GM12878 (cell line): Measurements from ENCODE around the gene ZFPM1. TPM values are rescaled to one million over a fixed set of nuclear protein-coding genes. Genes with fewer than 3 reads are reported as not detected.

Experiments
- ATAC-seq: fragments of 200-7000 bp; cut with Tn5 transposase; 3 replicates; pipeline ENCODE4 v1.9.1; 2020; ENCODE audit warnings: mild to moderate bottlenecking, moderate library complexity
- BruUV-seq: library from RNA; stranded (reverse); fragments of 400-500 nt; replicated peaks from 2 replicates; lab custom pipeline; 2021; lab: Mats Ljungman, UMichigan
- CTCF ChIA-PET: fragments of 300-600 bp; sonication (Branson Sonifier 250); formaldehyde crosslinking; extraction: SDS; loops from one replicate; lab custom pipeline; 2021; ENCODE audit warnings: inconsistent platforms; lab: Yijun Ruan, JAX
- POLR2A ChIA-PET: fragments of 350-600 bp; formaldehyde crosslinking; extraction: SDS; loops from one replicate; lab custom pipeline; 2021; ENCODE audit warnings: inconsistent platforms; lab: Charles Lee
- RAD21 ChIA-PET: fragments of 300-600 bp; sonication (Branson Sonifier 250); formaldehyde crosslinking; loops from one replicate; lab custom pipeline; 2023; ENCODE audit warnings: antibody characterized with exemption; ENCODE audit not compliant: unreplicated experiment; lab: Charles Lee
- SMC1A ChIA-PET: fragments of 300-600 bp; sonication (Branson Sonifier 250); formaldehyde crosslinking; loops from one replicate; lab custom pipeline; 2023; ENCODE audit not compliant: unreplicated experiment, uncharacterized antibody; lab: Charles Lee
- DNase-seq: peaks from one replicate; pipeline ENCODE4 v3.0.0-alpha.2; 2011; ENCODE audit warnings: low read depth, low spot score
- FAIRE-seq: peaks from 3 replicates; lab custom pipeline; 2011; peaks lifted over from hg19 to GRCh38; lab: Jason Lieb, UNC
- H2AFZ ChIP-seq: 2 replicates; pipeline ENCODE4 v1.6.0; 2011; ENCODE audit warnings: low read depth, low read length, control low read depth; ENCODE audit not compliant: control insufficient read depth
- H3K27ac ChIP-seq: 2 replicates; pipeline ENCODE4 v1.5.1; 2011; ENCODE audit warnings: control low read depth; ENCODE audit not compliant: control insufficient read depth, insufficient read depth
- H3K27me3 ChIP-seq, 2 experiments: replicated peaks in 1 of 2; 2 replicates each; pipeline versions ENCODE4 v1.6.0 to v1.6.1; 2011; ENCODE audit warnings: low read length in 1 of 2; ENCODE audit not compliant: control insufficient read depth in 2 of 2, insufficient read depth in 2 of 2
- H3K36me3 ChIP-seq, 2 experiments: 2 replicates each; pipeline ENCODE4 v1.5.1; 2011; ENCODE audit warnings: low read length in 1 of 2; ENCODE audit not compliant: control insufficient read depth in 2 of 2, insufficient read depth in 2 of 2
- H3K4me1 ChIP-seq: 2 replicates; pipeline ENCODE4 v1.6.1; 2011; ENCODE audit warnings: mild to moderate bottlenecking, low read length, moderate library complexity, mixed read lengths; ENCODE audit not compliant: control insufficient read depth, insufficient read depth
- H3K4me2 ChIP-seq: 2 replicates; pipeline ENCODE4 v1.6.0; 2011; ENCODE audit warnings: control low read depth; ENCODE audit not compliant: control insufficient read depth, insufficient read depth
- H3K4me3 ChIP-seq: fragments of 200-600 bp; sonication (generic); 2 replicates; pipeline ENCODE4 v1.5.1; 2016
- H3K79me2 ChIP-seq: 2 replicates; pipeline ENCODE4 v1.6.0; 2011; ENCODE audit warnings: low read length; ENCODE audit not compliant: control insufficient read depth, insufficient read depth
- H3K9ac ChIP-seq: 2 replicates; pipeline ENCODE4 v1.8.0; 2011; ENCODE audit warnings: low read length, control low read depth, mixed read lengths; ENCODE audit not compliant: control insufficient read depth, insufficient read depth
- H3K9me3 ChIP-seq: replicated peaks from 3 replicates; pipeline ENCODE4 v1.5.1; 2011; ENCODE audit warnings: mild to moderate bottlenecking, low read length; ENCODE audit not compliant: control insufficient read depth, insufficient read depth
- H4K20me1 ChIP-seq: 2 replicates; pipeline ENCODE4 v1.6.0; 2011; ENCODE audit not compliant: control insufficient read depth, insufficient read depth
- CBX3 ChIP-seq: fragments of 200-600 bp; sonication (generic); IDR thresholded peaks from 2 replicates; pipeline ENCODE4 v1.6.1; 2016; ENCODE audit warnings: low read depth, borderline replicate concordance
- HDAC2 ChIP-seq: fragments of 200-600 bp; sonication (generic); IDR thresholded peaks from 2 replicates; pipeline ENCODE4 v1.6.1; 2017
- IKZF1 ChIP-seq: fragments of 450-650 bp; conservative IDR thresholded peaks from 2 replicates; pipeline ENCODE4 v1.6.1; 2017; ENCODE audit warnings: antibody characterized with exemption, mild to moderate bottlenecking
- JUND ChIP-seq: IDR thresholded peaks from 2 replicates; pipeline ENCODE4 v1.6.1; 2012; ENCODE audit warnings: low read depth, mild to moderate bottlenecking, low read length, improper control_type of control experiment, moderate library complexity
- KLF5 ChIP-seq: fragments of 450-650 bp; IDR thresholded peaks from 2 replicates; pipeline ENCODE4 v1.6.1; 2014; ENCODE audit warnings: mild to moderate bottlenecking; ENCODE audit not compliant: partially characterized antibody
- MXI1 ChIP-seq: fragments of 150-350 bp; IDR thresholded peaks from 2 replicates; pipeline ENCODE4 v1.6.1; 2011; ENCODE audit warnings: low read depth, mild to moderate bottlenecking, inconsistent platforms, low read length, improper control_type of control experiment
- NBN ChIP-seq: fragments of 450-650 bp; IDR thresholded peaks from 2 replicates; pipeline ENCODE4 v1.6.1; 2016
- NFXL1 ChIP-seq: fragments of 450-650 bp; IDR thresholded peaks from 2 replicates; pipeline ENCODE4 v1.6.1; 2017; ENCODE audit warnings: antibody characterized with exemption, mild to moderate bottlenecking, borderline replicate concordance
- RELB ChIP-seq: fragments of 450-650 bp; IDR thresholded peaks from 2 replicates; pipeline ENCODE4 v1.6.1; 2017; ENCODE audit warnings: low read depth, mild to moderate bottlenecking, moderate library complexity
- SIN3A ChIP-seq: IDR thresholded peaks from 2 replicates; pipeline ENCODE4 v1.6.1; 2012; ENCODE audit warnings: low read depth, low read length, improper control_type of control experiment
- SMARCA5 ChIP-seq: fragments of 450-650 bp; IDR thresholded peaks from 2 replicates; pipeline ENCODE4 v1.6.1; 2017; ENCODE audit warnings: mild to moderate bottlenecking
- SP1 ChIP-seq: IDR thresholded peaks from one replicate; pipeline ENCODE4 v1.6.1; 2011; ENCODE audit warnings: low read depth, low read length
- TAF1 ChIP-seq: IDR thresholded peaks from 2 replicates; pipeline ENCODE4 v1.6.1; 2011; ENCODE audit warnings: mild to moderate bottlenecking, low read depth, low read length, borderline replicate concordance
- ZNF384 ChIP-seq: IDR thresholded peaks from 2 replicates; pipeline ENCODE4 v1.6.1; 2012; ENCODE audit warnings: low read depth, mild to moderate bottlenecking, low read length, improper control_type of control experiment, borderline replicate concordance
- WGBS: methylation state at CpG from one replicate; pipeline ENCODE4 v1.1.6; 2016; ENCODE audit warnings: low lambda C conversion rate; ENCODE audit not compliant: insufficient replicate concordance, insufficient coverage; ENCODE audit errors: missing lambda C conversion rate; 5-methylcytosine and 5-hydroxymethylcytosine counted together
- in situ Hi-C: fragments of 300-500 bp; cut with MboI; formaldehyde crosslinking; loops from 9 replicates; pipeline ENCODE4 v1.14.3; 2018; ENCODE audit warnings: mixed read lengths
- intact Hi-C: fragments of 100-400 bp; cut with micrococcal nuclease; formaldehyde crosslinking; loops from one replicate; pipeline ENCODE4 v1.14.2; 2022; ENCODE audit not compliant: unreplicated experiment
- polyA plus RNA-seq, 11 experiments: library from polyadenylated mRNA; depleted of rRNA in 4 of 11; unstranded in 6 of 11; stranded (reverse) in 5 of 11; fragments of >200 nt; fragmentation: Nextera tagmentation in 4 of 11; fragmentation: Illumina TruSeq in 1 of 11; extraction: Ambion mirVana in 4 of 11; extraction: Trizol in 1 of 11; gene quantifications; 1 replicate in 1 of 11; 2 replicates in 10 of 11; pipeline versions ENCODE4 v1.2.1 to v1.2.3, GENCODE V29; 2011 to 2016; ENCODE audit warnings: inconsistent platforms in 2 of 11, missing spikeins in 2 of 11, low read depth in 1 of 11
- total RNA-seq, 4 experiments: library from RNA; depleted of rRNA in 3 of 4; stranded (reverse); fragments of >200 nt in 3 of 4; fragmentation: Illumina TruSeq in 1 of 4; extraction: Trizol in 1 of 4; gene quantifications; 2 replicates each; pipeline versions ENCODE4 v1.2.1 to v1.2.3, GENCODE V29; 2013 to 2021

ZFPM1 gene
- total and polyA plus RNA-seq, 10 of the 15 experiments (the other 5 are each of a cell fraction or from before 2014, with no cell fraction given): 0.02 to 5.1 (median 0.30) TPM

- H3K4me3 ChIP-seq: no peak overlapping the region
- FAIRE-seq (no peak), DNase-seq (no peak), ATAC-seq (no peak)
- no peaks in the 10 kb centered on the region for H3K27me3 ChIP-seq
- no peaks in the 10 kb centered on the region for H4K20me1 ChIP-seq
- H3K79me2 ChIP-seq: no peaks in the 10 kb centered on the region
- no peaks in the 10 kb centered on the region for H3K9me3 ChIP-seq
- CTCF ChIA-PET: no interaction called here
- no peak overlapping the region for H2AFZ ChIP-seq
- POLR2A ChIA-PET: no interaction called here
- in situ Hi-C loops (no loop called here), intact Hi-C loops (no loop called here)
- SMC1A ChIA-PET: no interaction called here
- H3K36me3 ChIP-seq: no peaks in the 10 kb centered on the region
- no TSS peak for BruUV-seq
- RAD21 ChIA-PET: interaction anchor here (0.6 kb wide), 1 partner anchor 104 kb away, joined by 3 read pairs; no protein-coding TSS in a partner anchor
- no peak overlapping the region for H3K27ac ChIP-seq
- H3K4me1 ChIP-seq: no peaks in the 10 kb centered on the region
- WGBS: 54% methylated on average over 9 of the region's 9 CpGs
- H3K9ac ChIP-seq: no peak overlapping the region
- no peak overlapping the region for H3K4me2 ChIP-seq
- no peak for TF ChIP-seq IKZF1
- TF ChIP-seq, all 136 proteins: peak for 0
Observed at GRCh38 chr16:88529596-88529995, 76.5 kb downstream of the ZFPM1 start.

GRCh38 chr16:88530051-88530857 lies 77.2 kb downstream of the ZFPM1 start:
- H4K20me1 ChIP-seq: no peaks in the 10 kb centered on the region
- POLR2A ChIA-PET: no interaction called here
- RAD21 ChIA-PET: no interaction called here
- H3K9ac ChIP-seq: no peak overlapping the region
- 69% methylated on average over 25 of the region's 27 CpGs for WGBS
- CTCF ChIA-PET: no interaction called here
- FAIRE-seq: no peak
- peaks cover 3% of the 10 kb centered on the region; the same call in 1 of the 2 replicates for H3K79me2 ChIP-seq
- H3K4me2 ChIP-seq: no peak overlapping the region
- H3K27ac ChIP-seq: no peak overlapping the region
- H3K36me3 ChIP-seq: no peaks in the 10 kb centered on the region
- H3K4me3 ChIP-seq: no peak overlapping the region
- no peak for DNase-seq
- H3K9me3 ChIP-seq: no peaks in the 10 kb centered on the region
- no peaks in the 10 kb centered on the region for H3K27me3 ChIP-seq
- no peak for ATAC-seq
- SMC1A ChIA-PET: no interaction called here
- BruUV-seq: no TSS peak
- in situ Hi-C loops (loop anchor here (5.0 kb wide), 1 partner anchor 73 kb away; no protein-coding TSS in a partner anchor), intact Hi-C loops (no loop called here)
- peaks cover 4% of the 10 kb centered on the region for H3K4me1 ChIP-seq
- no peak overlapping the region for H2AFZ ChIP-seq
- TF ChIP-seq NBN: no peak
- no peak for TF ChIP-seq NFXL1
- TF ChIP-seq KLF5: no peak
- no peak for TF ChIP-seq ZNF384
- TF ChIP-seq JUND: no peak
- TF ChIP-seq HDAC2: no peak
- TF ChIP-seq SIN3A: no peak
- TF ChIP-seq CBX3: no peak
- TF ChIP-seq SMARCA5: no peak
- no peak for TF ChIP-seq TAF1
- TF ChIP-seq RELB: no peak
- TF ChIP-seq MXI1: no peak
- no peak for TF ChIP-seq SP1
